AG04450 (cell line): ENCODE results near the gene PNPLA5. TPM values are rescaled to one million over a fixed set of nuclear protein-coding genes. Genes with fewer than 3 reads are reported as not detected.

Experiments used
- CTCF ChIA-PET: fragments of 300-600, 350-600 bp; formaldehyde crosslinking; extraction: SDS; loops from one replicate; lab custom pipeline; 2022; ENCODE audit warnings: antibody characterized with exemption, inconsistent platforms; lab: Charles Lee
- POLR2A ChIA-PET: fragments of 350-600 bp; formaldehyde crosslinking; extraction: SDS; loops from one replicate; lab custom pipeline; 2021; ENCODE audit warnings: antibody characterized with exemption, inconsistent platforms; lab: Yijun Ruan, JAX
- DNase-seq: peaks from one replicate; pipeline ENCODE4 v3.0.0-alpha.2; 2011; ENCODE audit warnings: low read depth, low spot score
- H3K27ac ChIP-seq: one replicate; pipeline ENCODE4 v1.5.1; 2012; ENCODE audit warnings: low read depth, low read length, control low read depth
- H3K27me3 ChIP-seq: one replicate; pipeline ENCODE4 v1.6.0; 2012; ENCODE audit warnings: low read length; ENCODE audit not compliant: control insufficient read depth, insufficient read depth
- H3K4me3 ChIP-seq: 2 replicates; pipeline ENCODE4 v1.5.1; 2011; ENCODE audit warnings: mild to moderate bottlenecking, low read depth, low read length, control low read depth
- H3K9me3 ChIP-seq: 2 replicates; pipeline ENCODE4 v1.5.1; 2012; ENCODE audit warnings: low read length; ENCODE audit not compliant: control insufficient read depth, insufficient read depth
- polyA plus RNA-seq: library from polyadenylated mRNA; depleted of rRNA; stranded (reverse); fragments of >200 nt; gene quantifications from 2 replicates; pipeline ENCODE4 v1.2.3, GENCODE V29; 2011
- TF ChIP-seq, protein P1 (sequence below): IDR thresholded peaks from 2 replicates; pipeline ENCODE4 v1.5.1; 2011; ENCODE audit warnings: low read depth, low read length, control low read depth, inconsistent platforms

The PNPLA5 gene
- polyA plus RNA-seq, 1 experiment, result 0.12 TPM

DNA sequence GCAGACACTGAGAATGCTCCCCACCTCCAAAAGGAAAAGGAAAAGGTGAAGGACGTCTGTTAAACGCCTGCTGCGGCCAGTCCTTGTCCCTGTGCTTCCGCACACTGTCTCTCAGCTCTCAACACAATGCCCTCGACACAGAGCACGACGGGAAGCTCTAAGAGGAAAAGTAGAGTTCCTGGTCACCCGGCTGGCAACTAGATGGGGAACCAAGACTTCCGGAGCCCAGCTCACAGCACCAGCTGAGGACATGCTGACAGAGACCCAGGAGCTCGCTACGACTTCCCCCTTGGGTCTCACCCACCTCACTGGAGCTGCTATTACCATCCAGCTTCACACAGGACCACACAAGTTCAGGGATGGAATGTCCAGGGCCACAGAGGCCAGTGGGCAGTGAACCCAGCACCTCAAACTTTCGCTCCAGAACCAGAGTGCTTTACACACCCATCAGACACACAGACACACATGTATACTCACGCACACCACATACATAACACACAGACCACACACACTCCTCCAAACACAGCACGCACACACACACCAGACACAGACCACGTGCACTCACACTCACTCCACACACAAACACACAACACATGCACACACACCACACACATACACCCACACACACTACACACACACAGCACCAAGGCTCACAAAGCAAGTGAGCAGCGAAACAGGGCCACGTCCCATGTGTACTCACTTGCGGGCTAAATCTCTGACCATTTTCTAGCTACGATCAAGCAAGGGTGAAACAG, 39.1 kb downstream of the PNPLA5 start:
- Histone ChIP-seq H3K4me3 (no peak overlapping the region), H3K27me3 (peaks cover 12% of the 10 kb centered on the region), H3K27ac (no peak overlapping the region), H3K9me3 (no peaks in the 10 kb centered on the region)
- POLR2A ChIA-PET, result no interaction called here
- DNase-seq, result no peak
- CTCF ChIA-PET, result no interaction called here
- TF ChIP-seq, protein P1, sequence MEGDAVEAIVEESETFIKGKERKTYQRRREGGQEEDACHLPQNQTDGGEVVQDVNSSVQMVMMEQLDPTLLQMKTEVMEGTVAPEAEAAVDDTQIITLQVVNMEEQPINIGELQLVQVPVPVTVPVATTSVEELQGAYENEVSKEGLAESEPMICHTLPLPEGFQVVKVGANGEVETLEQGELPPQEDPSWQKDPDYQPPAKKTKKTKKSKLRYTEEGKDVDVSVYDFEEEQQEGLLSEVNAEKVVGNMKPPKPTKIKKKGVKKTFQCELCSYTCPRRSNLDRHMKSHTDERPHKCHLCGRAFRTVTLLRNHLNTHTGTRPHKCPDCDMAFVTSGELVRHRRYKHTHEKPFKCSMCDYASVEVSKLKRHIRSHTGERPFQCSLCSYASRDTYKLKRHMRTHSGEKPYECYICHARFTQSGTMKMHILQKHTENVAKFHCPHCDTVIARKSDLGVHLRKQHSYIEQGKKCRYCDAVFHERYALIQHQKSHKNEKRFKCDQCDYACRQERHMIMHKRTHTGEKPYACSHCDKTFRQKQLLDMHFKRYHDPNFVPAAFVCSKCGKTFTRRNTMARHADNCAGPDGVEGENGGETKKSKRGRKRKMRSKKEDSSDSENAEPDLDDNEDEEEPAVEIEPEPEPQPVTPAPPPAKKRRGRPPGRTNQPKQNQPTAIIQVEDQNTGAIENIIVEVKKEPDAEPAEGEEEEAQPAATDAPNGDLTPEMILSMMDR, result no peak

DNA sequence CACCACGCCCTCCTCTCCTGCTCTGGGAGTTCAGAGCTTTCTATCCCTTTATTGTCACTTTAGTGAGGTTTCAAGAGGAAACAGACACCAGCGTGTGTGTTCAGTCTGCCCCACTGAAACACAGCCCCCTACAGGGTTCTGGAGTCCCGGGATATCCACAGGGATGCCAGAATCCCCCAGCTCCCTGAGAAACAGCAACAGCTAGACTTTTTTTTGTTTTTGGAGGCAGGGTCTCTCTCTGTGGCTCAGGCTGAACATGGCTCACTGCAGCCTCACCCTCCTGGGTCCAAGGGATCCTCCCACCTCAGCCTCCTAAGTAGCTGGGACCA, 39.9 kb downstream of the PNPLA5 start:
- no peaks in the 10 kb centered on the region for H3K9me3 ChIP-seq
- no peak overlapping the region for H3K27ac ChIP-seq
- no peak overlapping the region for H3K4me3 ChIP-seq
- ChIA-PET POLR2A (no interaction called here), CTCF (no interaction called here)
- peaks cover 14% of the 10 kb centered on the region for H3K27me3 ChIP-seq
- no peak for DNase-seq
- TF ChIP-seq, protein P1, result no peak

DNA sequence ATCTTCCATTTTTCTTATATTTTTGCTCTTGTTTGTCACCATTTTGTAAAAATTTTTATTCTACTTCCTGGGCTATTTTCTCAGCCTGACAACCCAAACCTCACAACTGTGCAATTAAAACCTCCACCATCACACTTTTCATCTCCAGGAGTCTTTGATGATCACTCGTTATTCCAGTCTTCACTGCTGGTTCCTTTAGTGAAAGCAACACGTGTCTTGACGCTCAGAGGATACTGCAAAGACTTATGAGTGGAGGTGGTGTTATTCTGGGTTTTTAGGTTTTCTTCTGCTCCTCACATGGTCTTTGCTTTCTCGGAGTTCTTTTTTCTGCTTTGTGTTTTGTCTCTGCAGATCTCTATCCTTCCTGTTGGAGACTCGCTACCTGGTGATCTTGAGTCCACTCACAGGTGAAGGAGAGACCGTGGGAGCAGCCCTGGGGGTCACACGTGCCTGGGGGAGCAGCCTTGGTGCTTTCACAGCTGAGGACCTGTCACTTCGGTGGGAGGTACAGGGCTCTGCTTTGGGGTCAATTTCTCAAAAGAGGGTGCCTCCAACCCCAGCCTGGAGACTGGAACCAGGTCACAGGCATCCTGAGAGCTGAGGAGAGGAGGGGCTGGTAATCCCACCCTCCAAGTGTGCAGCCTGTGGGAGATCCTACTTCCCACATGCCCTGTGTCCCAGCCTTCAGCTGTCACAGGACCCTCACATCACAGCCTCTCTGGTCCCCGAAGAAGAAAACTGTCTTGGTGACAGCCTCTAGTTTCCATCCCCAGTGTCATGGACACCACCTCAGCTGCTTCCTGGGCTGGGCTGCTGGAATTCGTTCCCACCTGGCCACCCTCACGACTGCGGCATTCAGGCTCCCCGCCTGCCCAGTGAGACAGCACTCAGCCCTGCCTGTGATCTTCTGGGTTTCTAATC, 40.5 kb downstream of the PNPLA5 start:
- ChIA-PET POLR2A (no interaction called here), CTCF (no interaction called here)
- TF ChIP-seq, protein P1, result no peak
- Histone ChIP-seq H3K4me3 (no peak overlapping the region), H3K9me3 (no peaks in the 10 kb centered on the region), H3K27ac (no peak overlapping the region), H3K27me3 (peaks cover 16% of the 10 kb centered on the region)
- no peak for DNase-seq

DNA sequence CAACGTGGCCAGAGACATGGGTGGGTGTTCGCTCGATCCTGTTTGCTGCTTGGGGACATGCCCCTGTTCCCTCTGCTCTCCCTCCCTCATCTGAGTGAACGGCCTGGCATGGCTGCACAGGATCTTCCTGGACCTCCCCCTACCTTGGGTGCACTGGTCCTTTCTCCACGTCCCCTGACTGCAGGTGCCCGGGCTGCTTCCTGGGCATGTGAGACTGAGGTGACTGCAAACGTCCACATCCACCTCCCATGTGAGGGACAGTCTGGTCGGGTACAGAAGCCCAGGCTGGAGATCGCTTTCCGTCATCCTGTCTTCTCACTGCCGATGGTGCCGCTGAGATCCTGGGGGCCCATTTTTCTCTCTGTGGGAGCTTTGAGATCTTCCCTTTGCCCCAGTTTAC, 41.3 kb downstream of the PNPLA5 start:
- H3K9me3 ChIP-seq, result no peaks in the 10 kb centered on the region
- no peak overlapping the region for H3K4me3 ChIP-seq
- no peak for DNase-seq
- CTCF ChIA-PET, result no interaction called here
- H3K27ac ChIP-seq, result no peak overlapping the region
- TF ChIP-seq, protein P1, result no peak
- POLR2A ChIA-PET, result no interaction called here
- peaks cover 17% of the 10 kb centered on the region for H3K27me3 ChIP-seq

DNA sequence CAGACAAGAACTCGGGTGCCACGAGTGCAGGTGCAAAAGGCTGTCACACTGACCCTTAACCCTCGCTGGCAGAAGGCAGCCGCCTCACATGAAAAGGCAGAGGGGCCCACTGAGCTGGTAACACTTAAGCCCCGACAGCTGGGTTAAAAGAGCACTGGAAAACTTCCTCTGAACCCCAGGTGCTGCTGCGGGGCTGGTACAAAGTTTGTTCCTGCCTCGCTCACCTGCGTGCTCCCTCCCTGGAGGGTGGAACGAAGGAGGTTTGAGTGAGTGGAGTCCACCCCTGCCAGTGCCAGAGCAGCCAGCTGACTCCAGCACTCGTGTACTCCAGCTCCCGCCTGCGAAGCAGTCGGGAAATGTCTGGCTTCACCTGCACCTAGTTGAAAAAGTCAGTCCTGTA, 42.1 kb downstream of the PNPLA5 start:
- Histone ChIP-seq H3K27ac (no peak overlapping the region), H3K9me3 (no peaks in the 10 kb centered on the region; the same call in 1 of the 2 replicates), H3K27me3 (peaks cover 20% of the 10 kb centered on the region), H3K4me3 (no peak overlapping the region)
- CTCF ChIA-PET, result interaction anchor here (0.7 to 1.8 kb wide), 2 partner anchors 23 to 179 kb away, joined by 3 to 7 read pairs; no protein-coding TSS in a partner anchor
- TF ChIP-seq, protein P1, result no peak
- POLR2A ChIA-PET, result no interaction called here
- no peak for DNase-seq
